Hepatocyte (in vitro differentiated cells): ENCODE results near the gene AUH. TPM values are rescaled to one million over a fixed set of nuclear protein-coding genes. Genes with fewer than 3 reads are reported as not detected.

Source experiments
- DNase-seq: peaks from one replicate; pipeline ENCODE4 v3.0.0-alpha.2; 2016; ENCODE audit warnings: low spot score
- H2AFZ ChIP-seq: fragments of 200-600 bp; sonication (generic); 2 replicates; pipeline ENCODE4 v1.6.0; 2016; ENCODE audit warnings: antibody characterized with exemption, mild to moderate bottlenecking
- H3K27ac ChIP-seq: fragments of 200-600 bp; sonication (generic); 2 replicates; pipeline ENCODE4 v1.5.1; 2016; ENCODE audit warnings: mild to moderate bottlenecking
- H3K27me3 ChIP-seq: fragments of 200-600 bp; sonication (generic); 2 replicates; pipeline ENCODE4 v1.6.1; 2016
- H3K36me3 ChIP-seq: fragments of 200-600 bp; sonication (generic); replicated peaks from 2 replicates; pipeline ENCODE4 v1.5.1; 2016; ENCODE audit warnings: low read depth; ENCODE audit not compliant: insufficient read depth
- H3K4me1 ChIP-seq: fragments of 200-600 bp; sonication (generic); 2 replicates; pipeline ENCODE4 v1.5.1; 2016; ENCODE audit warnings: mild to moderate bottlenecking, moderate library complexity; ENCODE audit not compliant: insufficient read depth
- H3K4me2 ChIP-seq: fragments of 200-600 bp; sonication (generic); 2 replicates; pipeline ENCODE4 v1.6.0; 2016
- H3K4me3 ChIP-seq: fragments of 200-600 bp; sonication (generic); 2 replicates; pipeline ENCODE4 v1.5.1; 2016; ENCODE audit warnings: mild to moderate bottlenecking
- H3K79me2 ChIP-seq: fragments of 200-600 bp; sonication (generic); 2 replicates; pipeline ENCODE4 v1.6.0; 2017; ENCODE audit warnings: mild to moderate bottlenecking
- H3K9me2 ChIP-seq: fragments of 200-600 bp; sonication (generic); replicated peaks from 2 replicates; pipeline ENCODE4 v1.6.0; 2017; ENCODE audit warnings: mild to moderate bottlenecking; ENCODE audit not compliant: insufficient read depth
- H3K9me3 ChIP-seq: fragments of 200-600 bp; sonication (generic); 2 replicates; pipeline ENCODE4 v1.5.1; 2016; ENCODE audit warnings: low read depth, mild to moderate bottlenecking
- H4K20me1 ChIP-seq: fragments of 200-600 bp; sonication (generic); 2 replicates; pipeline ENCODE4 v1.6.0; 2016; ENCODE audit warnings: mild to moderate bottlenecking; ENCODE audit not compliant: insufficient read depth, poor library complexity, severe bottlenecking
- EZH2 ChIP-seq: fragments of 200-600 bp; sonication (generic); IDR thresholded peaks from 2 replicates; pipeline ENCODE4 v1.6.1; 2016; ENCODE audit warnings: antibody characterized with exemption, mild to moderate bottlenecking, borderline replicate concordance
- EZH2phosphoT487 ChIP-seq: fragments of 200-600 bp; sonication (generic); IDR thresholded peaks from one replicate; pipeline ENCODE4 v1.6.1; 2018; ENCODE audit warnings: antibody characterized with exemption, mild to moderate bottlenecking, low read depth, moderate library complexity; ENCODE audit not compliant: unreplicated experiment, severe bottlenecking
- WGBS: methylation state at CpG from one replicate; pipeline ENCODE4 v1.1.6; 2016; ENCODE audit warnings: low lambda C conversion rate; ENCODE audit errors: missing lambda C conversion rate; 5-methylcytosine and 5-hydroxymethylcytosine counted together
- polyA plus RNA-seq: library from polyadenylated mRNA; unstranded; fragments of >200 nt; fragmentation: Nextera tagmentation; extraction: Ambion mirVana; gene quantifications from 2 replicates; pipeline ENCODE4 v1.2.1, GENCODE V29; 2016
- total RNA-seq: library from RNA; depleted of rRNA; stranded (reverse); fragments of >200 nt; gene quantifications from 2 replicates; pipeline ENCODE4 v1.2.3, GENCODE V29; 2014
- TF ChIP-seq, protein P1 (sequence below): fragments of 200-600 bp; sonication (generic); IDR thresholded peaks from 2 replicates; pipeline ENCODE4 v1.5.1; 2016; ENCODE audit warnings: antibody characterized with exemption, mild to moderate bottlenecking; ENCODE audit not compliant: poor library complexity

The AUH gene
- total and polyA plus RNA-seq, 2 experiments from 2014 or later = 19.5 to 25.0 TPM

DNA sequence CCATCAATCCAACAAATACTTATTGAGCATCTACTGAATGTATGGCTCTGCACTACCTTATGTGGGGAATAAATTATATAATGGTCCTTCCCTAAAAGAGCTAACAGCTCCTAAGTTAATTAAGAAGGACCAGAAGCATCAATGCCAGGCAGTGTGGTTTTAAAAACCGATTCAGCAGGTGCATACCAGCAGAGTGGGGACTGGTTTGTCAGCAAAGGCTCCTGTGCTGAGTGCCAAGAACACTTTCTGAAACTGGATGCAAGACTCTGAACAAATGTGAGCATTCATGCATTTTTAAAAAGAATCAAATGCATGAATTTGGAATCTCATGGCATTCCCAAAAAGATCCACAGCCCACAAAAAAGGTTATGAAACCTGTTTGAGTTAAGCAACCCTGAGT lies 142.2 kb downstream of the AUH start:
- WGBS = 96% methylated on average over 1 of the region's 1 CpG
- Histone ChIP-seq H3K9me3 (no peaks in the 10 kb centered on the region), H3K4me2 (no peak overlapping the region)

DNA sequence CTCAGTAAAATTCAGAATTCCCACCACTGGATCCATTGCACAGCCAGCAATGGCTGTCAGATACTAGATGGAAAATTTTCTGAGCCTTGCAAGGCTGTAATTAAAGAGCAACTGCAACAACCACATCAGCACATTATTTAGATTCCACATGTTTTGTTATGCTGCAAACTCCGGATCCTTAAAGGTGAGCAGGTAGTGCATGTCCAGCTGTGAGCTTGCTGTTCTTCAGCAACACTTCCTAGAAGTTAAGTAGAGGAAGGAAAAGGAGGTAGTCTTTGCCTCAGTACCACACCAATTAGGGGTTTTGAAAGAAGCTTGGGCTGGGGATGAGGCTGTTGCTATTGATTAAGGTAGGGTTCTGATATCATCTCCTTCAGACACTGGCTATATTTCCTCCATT lies 144.3 kb downstream of the AUH start:
- Histone ChIP-seq H4K20me1 (no peaks in the 10 kb centered on the region), H3K4me2 (no peak overlapping the region), H3K27ac (no peak overlapping the region), H3K4me1 (peaks cover under 1% of the 10 kb centered on the region), H3K27me3 (no peaks in the 10 kb centered on the region), H3K9me3 (no peaks in the 10 kb centered on the region), H2AFZ (no peak overlapping the region), H3K36me3 (no peaks in the 10 kb centered on the region), H3K79me2 (no peaks in the 10 kb centered on the region), H3K4me3 (no peak overlapping the region), H3K9me2 (no peaks in the 10 kb centered on the region)
- TF ChIP-seq EZH2 (no peak), EZH2phosphoT487 (no peak)
- TF ChIP-seq, protein P1, sequence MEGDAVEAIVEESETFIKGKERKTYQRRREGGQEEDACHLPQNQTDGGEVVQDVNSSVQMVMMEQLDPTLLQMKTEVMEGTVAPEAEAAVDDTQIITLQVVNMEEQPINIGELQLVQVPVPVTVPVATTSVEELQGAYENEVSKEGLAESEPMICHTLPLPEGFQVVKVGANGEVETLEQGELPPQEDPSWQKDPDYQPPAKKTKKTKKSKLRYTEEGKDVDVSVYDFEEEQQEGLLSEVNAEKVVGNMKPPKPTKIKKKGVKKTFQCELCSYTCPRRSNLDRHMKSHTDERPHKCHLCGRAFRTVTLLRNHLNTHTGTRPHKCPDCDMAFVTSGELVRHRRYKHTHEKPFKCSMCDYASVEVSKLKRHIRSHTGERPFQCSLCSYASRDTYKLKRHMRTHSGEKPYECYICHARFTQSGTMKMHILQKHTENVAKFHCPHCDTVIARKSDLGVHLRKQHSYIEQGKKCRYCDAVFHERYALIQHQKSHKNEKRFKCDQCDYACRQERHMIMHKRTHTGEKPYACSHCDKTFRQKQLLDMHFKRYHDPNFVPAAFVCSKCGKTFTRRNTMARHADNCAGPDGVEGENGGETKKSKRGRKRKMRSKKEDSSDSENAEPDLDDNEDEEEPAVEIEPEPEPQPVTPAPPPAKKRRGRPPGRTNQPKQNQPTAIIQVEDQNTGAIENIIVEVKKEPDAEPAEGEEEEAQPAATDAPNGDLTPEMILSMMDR = no peak
- WGBS = 100% methylated on average over 1 of the region's 1 CpG
- no peak for DNase-seq

More for the DNA sequence above, 142.2 kb downstream of the AUH start:
- Histone ChIP-seq H3K27me3 (no peaks in the 10 kb centered on the region), H3K4me3 (no peak overlapping the region), H3K27ac (no peak overlapping the region), H3K4me1 (no peaks in the 10 kb centered on the region), H2AFZ (no peak overlapping the region), H3K36me3 (no peaks in the 10 kb centered on the region), H3K9me2 (no peaks in the 10 kb centered on the region), H3K79me2 (no peaks in the 10 kb centered on the region), H4K20me1 (no peaks in the 10 kb centered on the region)
- no peak for DNase-seq
- TF ChIP-seq, protein P1 = no peak
- TF ChIP-seq EZH2 = no peak
- no peak for TF ChIP-seq EZH2phosphoT487

DNA sequence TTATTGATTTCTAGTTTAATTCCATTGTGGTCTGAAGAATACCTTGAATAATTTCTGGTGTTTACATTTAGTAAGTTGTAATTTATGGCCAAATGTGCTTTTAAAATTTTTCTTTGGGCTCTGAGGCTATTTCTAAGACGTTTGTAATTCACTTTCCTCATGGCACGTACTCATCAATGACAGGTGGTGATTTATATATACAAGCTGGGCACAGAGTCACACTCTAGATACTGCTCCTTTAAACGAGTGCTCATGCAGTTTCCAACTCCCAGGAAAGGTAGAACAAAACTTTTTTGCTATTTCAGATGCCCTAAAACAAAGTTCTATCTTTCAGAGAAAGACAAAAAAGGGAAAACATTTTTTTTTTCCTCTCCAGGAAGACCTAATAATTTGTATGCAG lies 146.9 kb downstream of the AUH start:
- no peaks in the 10 kb centered on the region for H3K36me3 ChIP-seq
- 57% methylated on average over 3 of the region's 3 CpGs for WGBS
- no peaks in the 10 kb centered on the region for H3K27me3 ChIP-seq
- no peak for DNase-seq
- no peaks in the 10 kb centered on the region for H4K20me1 ChIP-seq
- no peaks in the 10 kb centered on the region for H3K9me3 ChIP-seq
- no peak overlapping the region for H3K4me3 ChIP-seq
- no peak overlapping the region for H2AFZ ChIP-seq
- peaks cover 12% of the 10 kb centered on the region for H3K4me1 ChIP-seq
- H3K27ac ChIP-seq = no peak overlapping the region
- H3K79me2 ChIP-seq = no peaks in the 10 kb centered on the region
- no peak overlapping the region for H3K4me2 ChIP-seq
- no peaks in the 10 kb centered on the region for H3K9me2 ChIP-seq
- TF ChIP-seq, protein P1 = no peak
- no peak for TF ChIP-seq EZH2
- no peak for TF ChIP-seq EZH2phosphoT487

DNA sequence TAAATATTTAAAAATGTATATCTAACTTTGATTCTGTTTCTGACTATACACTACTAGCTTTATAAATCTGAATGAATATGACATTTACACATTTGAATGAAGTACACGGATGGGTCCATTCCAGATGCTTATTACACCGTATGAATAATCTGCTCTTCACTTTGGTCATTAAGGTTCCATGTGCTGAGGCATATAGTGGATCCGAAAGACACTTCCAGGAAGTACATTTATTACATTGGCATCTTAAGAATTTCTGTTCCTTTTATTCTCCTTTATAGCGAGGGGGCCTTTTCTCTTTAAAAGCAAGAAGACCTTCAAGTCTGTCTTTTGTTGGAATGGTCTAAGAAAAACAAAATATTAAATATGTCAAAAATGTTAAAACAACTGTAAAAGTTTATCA lies 147.6 kb downstream of the AUH start:
- Histone ChIP-seq H3K4me2 (no peak overlapping the region), H3K9me2 (no peaks in the 10 kb centered on the region), H3K4me3 (no peak overlapping the region), H4K20me1 (no peaks in the 10 kb centered on the region), H3K36me3 (no peaks in the 10 kb centered on the region), H3K27ac (no peak overlapping the region), H3K79me2 (no peaks in the 10 kb centered on the region), H3K27me3 (no peaks in the 10 kb centered on the region), H3K4me1 (peaks cover 12% of the 10 kb centered on the region), H2AFZ (no peak overlapping the region), H3K9me3 (no peaks in the 10 kb centered on the region)
- TF ChIP-seq EZH2phosphoT487 (no peak), EZH2 (no peak)
- TF ChIP-seq, protein P1 = no peak
- no peak for DNase-seq
- 90% methylated on average over 4 of the region's 4 CpGs for WGBS
